COLO668 (cell line): ENCODE data around the gene GUCY1B1.

ENCODE experiments used
- DNase-seq: peaks from one replicate; lab custom pipeline; 2025; ENCODE audit not compliant: unreplicated experiment; lab: John Stamatoyannopoulos, UW

The GUCY1B1 gene

GRCh38 chr4:155799116-155799793 lies 40.4 kb downstream of the GUCY1B1 start:
- DNase-seq = no peak

DNA sequence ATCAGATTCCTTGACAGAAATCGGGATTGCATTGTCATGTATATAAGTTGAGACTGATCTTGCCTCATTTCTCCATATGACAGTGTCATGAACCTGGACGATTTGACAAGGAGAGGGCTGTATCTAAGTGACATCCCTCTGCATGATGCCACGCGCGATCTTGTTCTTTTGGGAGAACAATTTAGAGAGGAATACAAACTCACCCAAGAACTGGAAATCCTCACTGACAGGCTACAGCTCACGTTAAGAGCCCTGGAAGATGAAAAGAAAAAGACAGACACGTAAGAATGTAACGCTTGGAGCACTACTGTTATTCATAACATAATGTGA lies 40.9 kb downstream of the GUCY1B1 start:
- no peak for DNase-seq

- DNase-seq = no peak
Measured at GRCh38 chr4:155800685-155801343, 42.0 kb downstream of the GUCY1B1 start.

- no peak for DNase-seq
Measured at GRCh38 chr4:155802190-155802959, 43.6 kb downstream of the GUCY1B1 start.

DNA sequence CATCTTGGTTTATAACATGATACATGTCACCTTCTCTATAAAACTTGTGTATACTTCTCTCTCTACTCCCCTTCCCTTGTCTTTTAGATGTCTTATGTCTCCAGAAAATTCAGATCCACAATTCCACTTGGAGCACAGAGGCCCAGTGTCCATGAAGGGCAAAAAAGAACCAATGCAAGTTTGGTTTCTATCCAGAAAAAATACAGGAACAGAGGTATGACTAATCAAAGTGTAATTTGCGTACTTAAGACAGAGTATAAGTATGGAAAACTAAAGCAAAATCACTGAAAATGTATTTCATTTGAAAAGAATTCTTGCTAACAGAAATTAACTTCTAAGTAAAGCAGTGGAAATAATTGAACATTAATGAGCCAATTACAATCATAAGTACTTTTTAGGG lies 46.2 kb downstream of the GUCY1B1 start:
- no peak for DNase-seq

DNA sequence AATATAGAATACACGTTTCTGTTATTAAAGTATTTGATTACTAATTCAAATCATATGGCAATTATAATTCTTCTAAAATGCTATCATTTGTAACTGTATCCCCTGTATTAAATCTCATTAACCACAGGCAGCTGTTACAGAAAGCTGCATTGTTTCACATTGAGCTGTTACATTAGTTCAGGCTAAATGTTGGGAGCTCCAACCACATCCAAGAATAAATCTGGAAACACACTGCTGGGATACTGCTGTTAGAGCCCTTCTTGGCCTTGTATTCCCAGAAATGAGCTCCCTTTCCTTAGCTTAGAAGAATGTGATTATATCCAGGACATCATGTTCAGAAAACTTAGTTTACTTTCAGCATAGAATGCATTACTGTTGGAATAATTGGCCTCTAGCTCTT lies 48.2 kb downstream of the GUCY1B1 start:
- DNase-seq = no peak

- DNase-seq = no peak
Measured at GRCh38 chr4:155809835-155810234, 51.0 kb downstream of the GUCY1B1 start.

DNA sequence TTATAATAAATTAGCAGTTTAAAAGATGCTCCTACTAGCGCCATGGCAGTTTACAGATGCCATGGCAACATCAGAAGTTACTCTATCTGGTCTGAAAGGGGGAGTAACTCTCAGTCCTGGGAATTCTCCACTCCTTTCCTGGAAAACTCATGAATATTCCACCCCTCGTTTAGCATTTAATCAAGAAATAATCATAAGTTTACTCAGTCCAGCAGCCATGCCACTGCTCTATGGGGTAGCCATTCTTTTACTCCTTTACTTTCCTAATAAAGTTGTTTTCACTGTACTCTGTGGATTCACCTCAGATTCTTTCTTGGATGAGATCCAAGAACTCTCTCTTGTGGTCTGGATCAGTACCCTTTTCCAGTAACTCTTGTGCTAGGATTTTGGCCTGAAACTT lies 52.3 kb downstream of the GUCY1B1 start:
- DNase-seq = no peak

DNA sequence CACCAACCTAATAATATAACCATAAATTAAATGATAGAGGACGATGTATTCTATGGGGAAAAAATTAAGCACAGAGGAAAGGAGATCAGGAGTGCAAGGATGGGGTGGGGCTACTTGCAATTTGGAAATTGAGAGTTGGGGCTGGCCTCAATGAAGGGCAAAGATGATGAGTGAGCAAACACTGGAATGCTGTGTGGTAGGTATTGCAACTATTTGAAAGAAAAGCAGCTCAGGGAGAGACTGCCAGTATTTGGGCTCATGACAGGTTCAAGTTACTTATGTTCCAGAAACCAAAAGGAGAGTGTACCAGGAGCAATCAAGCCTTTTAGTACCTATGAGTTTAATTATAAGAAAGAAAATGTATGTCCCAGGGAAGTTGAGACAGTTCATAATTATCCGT lies 59.8 kb downstream of the GUCY1B1 start:
- DNase-seq = no peak

DNA sequence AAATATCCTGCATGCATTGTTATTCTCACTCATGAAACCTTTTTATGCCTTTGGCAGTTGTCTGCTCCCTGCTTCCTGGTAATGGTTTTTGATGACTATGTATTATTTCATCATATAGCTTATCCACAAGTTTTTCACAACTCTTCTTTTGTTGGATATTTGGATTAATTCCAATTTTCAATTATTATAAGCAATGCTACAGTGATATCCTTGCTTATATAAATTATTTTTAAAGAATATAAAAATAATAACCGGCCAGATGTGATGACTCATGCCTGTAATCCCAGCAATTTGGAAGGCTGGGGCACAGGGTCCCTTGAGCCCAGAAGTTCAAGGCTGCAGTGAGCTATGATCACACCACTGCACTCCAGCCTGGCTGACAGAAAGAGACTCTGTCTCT lies 60.2 kb downstream of the GUCY1B1 start:
- no peak for DNase-seq

GRCh38 chr4:155820887-155821518 lies 62.2 kb downstream of the GUCY1B1 start:
- no peak for DNase-seq

DNA sequence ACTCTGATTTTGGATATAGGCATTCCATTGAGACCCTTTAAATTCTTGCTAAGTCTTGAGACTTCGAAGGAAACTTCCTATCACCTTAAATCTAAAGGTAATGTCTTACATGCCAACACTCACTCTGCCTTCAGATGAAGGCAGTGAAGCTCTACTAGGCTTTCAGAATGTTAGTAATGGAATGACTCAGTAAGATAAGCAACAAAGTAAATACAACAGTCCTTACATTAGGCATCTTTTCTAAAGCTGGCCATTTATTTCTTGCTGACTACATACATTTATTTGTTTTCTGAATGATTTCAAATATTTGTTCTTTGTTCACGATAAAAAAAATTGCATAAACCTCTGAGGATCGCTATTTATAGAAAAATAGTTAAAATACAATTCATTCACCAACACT lies 63.8 kb downstream of the GUCY1B1 start:
- DNase-seq = no peak

DNA sequence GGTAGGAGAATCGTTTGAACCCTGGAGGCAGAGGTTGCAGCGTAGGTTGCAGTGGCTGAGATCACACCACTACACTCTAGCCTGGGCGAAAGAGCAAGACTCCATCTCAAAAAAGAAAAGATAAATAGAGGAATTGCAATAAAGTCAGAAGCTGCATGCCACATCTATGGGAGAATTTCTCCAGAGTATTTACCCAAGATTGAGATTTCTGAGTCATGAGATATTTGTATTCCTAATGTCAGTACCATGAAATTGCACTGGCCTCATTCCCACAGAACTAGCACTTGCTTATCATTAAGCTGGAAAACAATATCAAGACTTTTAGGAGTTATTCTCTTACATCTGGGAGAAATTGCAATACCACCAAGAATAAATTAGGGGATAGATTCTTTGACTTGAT lies 69.8 kb downstream of the GUCY1B1 start:
- DNase-seq = no peak

GRCh38 chr4:155832664-155833063 lies 73.8 kb downstream of the GUCY1B1 start:
- DNase-seq = no peak

GRCh38 chr4:155837203-155837796 lies 78.5 kb downstream of the GUCY1B1 start:
- no peak for DNase-seq

- DNase-seq = no peak
Measured at GRCh38 chr4:155842080-155842479, 83.3 kb downstream of the GUCY1B1 start.

GRCh38 chr4:155846929-155847328 lies 88.1 kb downstream of the GUCY1B1 start:
- no peak for DNase-seq

GRCh38 chr4:155849042-155849441 lies 90.2 kb downstream of the GUCY1B1 start:
- no peak for DNase-seq

DNA sequence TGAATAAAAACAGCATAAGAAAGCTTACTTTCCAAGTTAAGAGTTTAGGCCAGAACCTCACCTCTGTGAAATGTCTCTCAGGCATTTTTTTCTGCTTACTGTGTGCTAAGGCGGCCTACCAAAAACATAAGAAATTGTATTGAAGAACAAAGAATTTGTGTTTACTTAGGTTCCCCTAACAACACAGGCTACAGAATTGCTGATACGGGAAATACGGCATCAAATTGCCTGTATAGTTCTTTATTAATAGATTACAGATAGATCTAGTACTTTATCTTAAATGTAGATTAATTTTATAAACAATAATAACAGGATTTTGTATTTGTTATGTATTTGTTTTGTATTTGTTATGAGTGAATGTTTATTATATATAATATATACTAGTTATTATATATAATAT lies 94.4 kb downstream of the GUCY1B1 start:
- DNase-seq = no peak

DNA sequence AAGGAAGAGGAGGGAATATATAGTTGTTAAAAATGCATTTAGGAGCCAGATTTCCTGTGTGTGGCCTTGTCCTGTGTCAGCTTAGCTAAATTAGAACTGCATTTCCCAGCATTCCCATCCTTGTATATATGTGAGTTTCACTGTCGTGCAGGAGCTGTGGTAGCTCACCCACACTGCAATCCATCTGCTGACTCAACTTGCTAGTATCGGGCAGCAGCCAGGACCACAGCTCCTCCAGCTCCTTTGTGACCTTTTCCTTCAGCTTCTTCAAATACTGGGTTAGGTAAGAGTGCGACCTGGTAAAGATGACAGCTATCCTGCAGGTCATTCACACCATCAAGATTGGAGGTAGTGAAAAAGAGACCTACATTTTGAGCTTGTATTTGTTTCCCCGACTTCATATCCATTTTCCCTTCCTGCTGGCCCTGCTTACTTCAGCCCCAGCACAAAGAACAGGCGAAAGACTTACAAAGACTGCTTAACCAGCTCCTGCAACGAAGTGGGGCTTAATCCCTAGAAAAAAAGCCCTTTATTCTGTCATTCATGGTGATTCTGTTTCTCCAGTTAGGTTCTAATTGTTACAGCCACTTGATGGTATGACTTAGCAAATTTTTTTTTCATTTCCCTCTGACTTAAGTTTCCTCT lies 95.9 kb downstream of the GUCY1B1 start:
- no peak for DNase-seq

- DNase-seq = no peak
Measured at GRCh38 chr4:155855897-155856296, 97.1 kb downstream of the GUCY1B1 start.
